C4-2B (cell line): ENCODE results near the gene VWF.

ENCODE experiments used
- H3K27ac ChIP-seq: fragments of 450-650 bp; 2 replicates; pipeline ENCODE4 v1.5.1; 2017
- CTCF ChIP-seq: fragments of 450-650 bp; conservative IDR thresholded peaks from 2 replicates; pipeline ENCODE4 v1.5.1; 2017; ENCODE audit warnings: mild to moderate bottlenecking
- ZFX ChIP-seq: fragments of 450-650 bp; IDR thresholded peaks from 2 replicates; pipeline ENCODE4 v1.6.1; 2017

VWF gene

GRCh38 chr12:6066651-6067050 is 57.8 kb downstream of the VWF start:
- no peak for TF ChIP-seq ZFX
- no peak for TF ChIP-seq CTCF
- peak overlapping the region; percentile 17; the same call in 1 of the 2 replicates for H3K27ac ChIP-seq

- peak overlapping the region; percentile 55 for H3K27ac ChIP-seq
- TF ChIP-seq CTCF (no peak), ZFX (no peak)
These were observed 58.6 kb downstream of the VWF start for GRCh38 chr12:6065863-6066199.

GRCh38 chr12:6065131-6065862 is 59.2 kb downstream of the VWF start:
- TF ChIP-seq ZFX, result 0 out of 2 replicates have a peak, but pooled peaks have one; percentile 9
- TF ChIP-seq CTCF, result no peak
- peak overlapping the region; percentile 55 for H3K27ac ChIP-seq

- no peak overlapping the region for H3K27ac ChIP-seq
- TF ChIP-seq ZFX, result no peak
- peak; percentile 95 for TF ChIP-seq CTCF
These were observed 61.4 kb downstream of the VWF start for GRCh38 chr12:6062757-6063735.

GRCh38 chr12:6062395-6062756 is 62.1 kb downstream of the VWF start:
- TF ChIP-seq CTCF (no peak), ZFX (no peak)
- H3K27ac ChIP-seq, result no peak overlapping the region

GRCh38 chr12:6061660-6062059 is 62.8 kb downstream of the VWF start:
- no peak for TF ChIP-seq ZFX
- no peak for TF ChIP-seq CTCF
- no peak overlapping the region for H3K27ac ChIP-seq

GRCh38 chr12:6059860-6060565 is 64.5 kb downstream of the VWF start:
- no peak overlapping the region for H3K27ac ChIP-seq
- TF ChIP-seq ZFX (no peak), CTCF (no peak)
